CD4-positive, alpha-beta T cell treated with Interleukin-2 at 100 ng/mL for 4 hours (primary cell): ENCODE results near the gene CFLAR.
"Not testable (repeated sequence)": the region's sequence is repeated elsewhere in the genome, so short reads cannot be mapped to it uniquely, and the experiment has no call there.

Experiments
- DNase-seq: peaks from one replicate; pipeline ENCODE4 v3.0.0-alpha.2; 2020; ENCODE audit warnings: low spot score

The CFLAR gene

GRCh38 chr2:201118961-201119854 lies 3.2 kb downstream of the CFLAR start:
- peak; percentile 61 for DNase-seq

GRCh38 chr2:201122276-201122675 lies 6.3 kb downstream of the CFLAR start:
- DNase-seq = peak; percentile 41

GRCh38 chr2:201126308-201127151 lies 10.6 kb downstream of the CFLAR start:
- peak; percentile 75 for DNase-seq

GRCh38 chr2:201127152-201127511 lies 11.2 kb downstream of the CFLAR start:
- no peak for DNase-seq

GRCh38 chr2:201127570-201127969 lies 11.6 kb downstream of the CFLAR start:
- peak; percentile 71 for DNase-seq

GRCh38 chr2:201128033-201128432 lies 12.1 kb downstream of the CFLAR start:
- DNase-seq = no peak

- peak; percentile 71 for DNase-seq
Observed at GRCh38 chr2:201128933-201129505, 13.1 kb downstream of the CFLAR start.

- DNase-seq = peak; percentile 82
Observed at GRCh38 chr2:201130524-201131186, 14.7 kb downstream of the CFLAR start.

- DNase-seq = peak; percentile 37
Observed at GRCh38 chr2:201132518-201132917, 16.6 kb downstream of the CFLAR start.

- DNase-seq = no peak
Observed at GRCh38 chr2:201135386-201135785, 19.4 kb downstream of the CFLAR start.

GRCh38 chr2:201136889-201137321 lies 20.9 kb downstream of the CFLAR start:
- DNase-seq = no peak

GRCh38 chr2:201137505-201138400 lies 21.8 kb downstream of the CFLAR start:
- no peak for DNase-seq

- DNase-seq = no peak
Observed at GRCh38 chr2:201138401-201138970, 22.5 kb downstream of the CFLAR start.

GRCh38 chr2:201138986-201139781 lies 23.2 kb downstream of the CFLAR start:
- DNase-seq = not testable (repeated sequence)

GRCh38 chr2:201139836-201140604 lies 24.1 kb downstream of the CFLAR start:
- DNase-seq = no peak

GRCh38 chr2:201144101-201145051 lies 28.4 kb downstream of the CFLAR start:
- no peak for DNase-seq

- DNase-seq = no peak
Observed at GRCh38 chr2:201148434-201148990, 32.5 kb downstream of the CFLAR start.
